Suprapubic skin (tissue), 3 donors: ENCODE results near the gene PDE6H.

Source experiments
- EP300 ChIP-seq: sonication (generic); formaldehyde crosslinking; IDR thresholded peaks from one replicate; pipeline ENCODE4 v1.6.1; 2017; ENCODE audit warnings: antibody characterized with exemption
- POLR2A ChIP-seq, 2 donors: fragments of 450-650 bp; IDR thresholded peaks; one replicate each; pipeline ENCODE4 v1.6.1; 2017; ENCODE audit warnings: antibody characterized with exemption in 2 of 2, mild to moderate bottlenecking in 2 of 2, moderate library complexity in 2 of 2
- TF ChIP-seq, protein P1 (sequence below), 2 donors: fragments of 200-600 bp in 1 of 2; fragments of 450-650 bp in 1 of 2; sonication (generic) in 1 of 2; IDR thresholded peaks; one replicate each; pipeline ENCODE4 v1.5.1; 2016 to 2019; ENCODE audit warnings: antibody characterized with exemption in 2 of 2, mild to moderate bottlenecking in 1 of 2, moderate library complexity in 1 of 2

DNA sequence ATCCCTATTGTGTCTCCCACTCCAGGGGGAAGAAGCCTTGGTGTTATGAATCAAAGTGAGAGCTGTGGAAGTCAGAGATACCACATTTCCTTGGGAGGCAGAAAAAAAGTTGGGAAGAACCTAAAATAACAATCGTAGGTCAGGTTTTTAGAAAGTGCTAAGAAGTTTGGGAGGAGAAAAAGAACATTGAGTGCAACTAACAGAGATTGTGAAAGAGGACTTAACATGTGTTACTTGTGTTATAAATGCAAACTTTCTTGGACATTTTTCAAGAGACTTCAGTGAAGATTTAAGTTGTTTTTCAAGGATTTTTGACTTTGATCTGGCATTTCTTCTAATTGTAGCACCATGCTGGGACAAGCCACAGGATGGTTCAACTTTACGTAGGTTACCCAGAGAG is 26.7 kb upstream of the PDE6H start:
- TF ChIP-seq POLR2A (IDR thresholded peaks at IDR 0.05) (no peak), EP300 (no peak)
- TF ChIP-seq, protein P1, sequence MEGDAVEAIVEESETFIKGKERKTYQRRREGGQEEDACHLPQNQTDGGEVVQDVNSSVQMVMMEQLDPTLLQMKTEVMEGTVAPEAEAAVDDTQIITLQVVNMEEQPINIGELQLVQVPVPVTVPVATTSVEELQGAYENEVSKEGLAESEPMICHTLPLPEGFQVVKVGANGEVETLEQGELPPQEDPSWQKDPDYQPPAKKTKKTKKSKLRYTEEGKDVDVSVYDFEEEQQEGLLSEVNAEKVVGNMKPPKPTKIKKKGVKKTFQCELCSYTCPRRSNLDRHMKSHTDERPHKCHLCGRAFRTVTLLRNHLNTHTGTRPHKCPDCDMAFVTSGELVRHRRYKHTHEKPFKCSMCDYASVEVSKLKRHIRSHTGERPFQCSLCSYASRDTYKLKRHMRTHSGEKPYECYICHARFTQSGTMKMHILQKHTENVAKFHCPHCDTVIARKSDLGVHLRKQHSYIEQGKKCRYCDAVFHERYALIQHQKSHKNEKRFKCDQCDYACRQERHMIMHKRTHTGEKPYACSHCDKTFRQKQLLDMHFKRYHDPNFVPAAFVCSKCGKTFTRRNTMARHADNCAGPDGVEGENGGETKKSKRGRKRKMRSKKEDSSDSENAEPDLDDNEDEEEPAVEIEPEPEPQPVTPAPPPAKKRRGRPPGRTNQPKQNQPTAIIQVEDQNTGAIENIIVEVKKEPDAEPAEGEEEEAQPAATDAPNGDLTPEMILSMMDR (IDR thresholded peaks at IDR 0.05) = no peak
